Measurements from ENCODE around the gene PLD1.

Gene PLD1

GRCh38 chr3:171837698-171838097 is 27.4 kb upstream of the PLD1 start:
- DNase-seq (ENCODE audit: low spot score) = no peak
- H3K27ac ChIP-seq = peak overlapping the region; percentile 40 to 73
- peak overlapping the region; percentile 56 for H3K4me3 ChIP-seq
- TF ChIP-seq CTCF (IDR thresholded peaks at IDR 0.05) = no peak

DNA sequence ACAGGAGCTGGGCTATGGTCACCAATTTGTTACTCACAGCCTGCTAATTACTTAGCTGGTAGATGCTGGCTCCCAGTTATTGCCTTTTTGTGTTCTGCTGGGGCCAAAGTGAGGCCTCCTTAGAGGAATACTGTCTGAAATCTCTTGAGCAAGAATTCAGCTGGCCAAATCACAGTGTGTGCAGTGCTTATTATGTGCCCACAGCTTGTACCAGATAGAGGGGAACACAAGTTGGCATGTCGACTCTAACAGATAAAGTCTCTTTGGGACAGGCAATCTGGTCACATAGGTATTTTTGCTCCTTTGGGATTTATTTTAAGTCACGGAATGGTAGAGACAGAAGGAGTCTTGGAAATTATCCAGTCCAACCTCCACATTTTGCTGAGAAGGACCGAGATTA is 26.6 kb upstream of the PLD1 start:
- Histone ChIP-seq H3K27ac (peak overlapping the region in 1 of 2 donors; percentile 1), H3K4me3 (no peak overlapping the region)
- no peak for DNase-seq (ENCODE audit: low spot score)
- TF ChIP-seq CTCF (IDR thresholded peaks at IDR 0.05) = no peak

- no peak for TF ChIP-seq CTCF (IDR thresholded peaks at IDR 0.05)
- no peak for DNase-seq (ENCODE audit: low spot score)
- no peak overlapping the region for H3K4me3 ChIP-seq
- H3K27ac ChIP-seq = no peak overlapping the region
Measured at GRCh38 chr3:171835613-171836012, 25.3 kb upstream of the PLD1 start.

DNA sequence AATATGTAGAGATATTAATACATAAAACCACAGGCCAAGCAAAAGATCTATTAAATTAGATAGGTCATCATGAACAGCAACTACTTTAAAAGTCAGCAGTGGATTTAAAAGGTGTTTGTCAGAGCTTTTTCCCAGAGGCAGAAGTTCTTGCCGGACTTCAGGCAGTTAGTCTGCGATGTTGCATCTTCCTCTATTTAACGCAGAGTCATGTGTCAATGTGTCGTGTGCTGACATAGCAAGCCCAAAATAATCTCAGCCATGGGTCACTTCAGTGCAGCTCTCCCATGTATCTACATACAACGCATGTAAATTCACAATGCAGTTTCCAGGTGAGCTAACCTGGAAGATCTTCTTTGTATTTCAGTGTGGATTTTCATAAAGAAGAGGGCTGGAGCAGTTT is 24.8 kb upstream of the PLD1 start:
- no peak for TF ChIP-seq CTCF (IDR thresholded peaks at IDR 0.05)
- DNase-seq (ENCODE audit: low spot score) = no peak
- no peak overlapping the region for H3K4me3 ChIP-seq
- H3K27ac ChIP-seq = no peak overlapping the region

DNA sequence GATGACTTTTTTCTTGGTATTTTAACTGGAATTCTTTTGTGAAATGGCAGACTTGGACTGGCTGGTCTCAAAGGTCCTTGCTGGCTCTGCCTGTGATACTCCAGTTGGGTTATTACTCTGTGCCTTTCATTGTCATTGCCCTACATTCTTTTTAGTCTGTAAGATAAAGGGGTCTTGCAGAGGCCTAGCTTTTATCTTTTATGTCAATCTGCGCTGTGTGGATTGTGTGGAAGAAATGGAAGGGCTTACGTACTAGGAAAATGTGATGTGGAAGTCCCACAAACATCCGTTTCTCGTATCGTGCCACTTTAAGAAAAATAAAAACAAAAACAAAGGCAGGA is 24.1 kb upstream of the PLD1 start:
- DNase-seq (ENCODE audit: low spot score) = no peak
- TF ChIP-seq CTCF (IDR thresholded peaks at IDR 0.05) = no peak
- Histone ChIP-seq H3K27ac (no peak overlapping the region), H3K4me3 (no peak overlapping the region)

GRCh38 chr3:171833789-171834460 is 23.6 kb upstream of the PLD1 start:
- DNase-seq (ENCODE audit: low spot score) = no peak
- Histone ChIP-seq H3K4me3 (no peak overlapping the region), H3K27ac (no peak overlapping the region)
- no peak for TF ChIP-seq CTCF (IDR thresholded peaks at IDR 0.05)

DNA sequence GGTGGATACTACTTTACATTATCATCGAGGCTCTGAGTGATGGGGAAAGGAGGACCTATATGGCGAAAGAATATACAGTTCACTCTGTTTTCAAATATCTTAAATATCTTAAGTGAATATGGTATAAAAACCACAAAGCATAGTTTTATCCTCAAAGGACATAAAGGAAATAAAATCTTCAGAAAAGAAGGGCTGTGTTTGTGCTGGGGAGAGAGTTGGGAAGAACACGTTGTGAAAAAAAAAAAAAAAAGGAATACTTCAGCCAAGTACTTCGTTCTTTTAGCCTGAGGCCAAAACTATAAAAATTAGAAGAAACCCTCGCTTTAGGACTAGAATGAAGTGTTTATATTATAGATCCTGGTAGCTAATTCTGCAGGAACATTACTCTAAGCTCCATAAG is 22.7 kb upstream of the PLD1 start:
- TF ChIP-seq CTCF (IDR thresholded peaks at IDR 0.05) = no peak
- Histone ChIP-seq H3K27ac (no peak overlapping the region), H3K4me3 (no peak overlapping the region)
- no peak for DNase-seq (ENCODE audit: low spot score)
